GM21367 (cell line): ENCODE measurements around the gene C1orf174.
"Not testable (repeated sequence)": the region's sequence is repeated elsewhere in the genome, so short reads cannot be mapped to it uniquely, and the experiment has no call there.

Source experiments
- ATAC-seq: cut with Tn5 transposase; IDR thresholded peaks from one replicate; pipeline ENCODE4 v1.9.1; 2021; ENCODE audit not compliant: unreplicated experiment

Gene C1orf174

DNA sequence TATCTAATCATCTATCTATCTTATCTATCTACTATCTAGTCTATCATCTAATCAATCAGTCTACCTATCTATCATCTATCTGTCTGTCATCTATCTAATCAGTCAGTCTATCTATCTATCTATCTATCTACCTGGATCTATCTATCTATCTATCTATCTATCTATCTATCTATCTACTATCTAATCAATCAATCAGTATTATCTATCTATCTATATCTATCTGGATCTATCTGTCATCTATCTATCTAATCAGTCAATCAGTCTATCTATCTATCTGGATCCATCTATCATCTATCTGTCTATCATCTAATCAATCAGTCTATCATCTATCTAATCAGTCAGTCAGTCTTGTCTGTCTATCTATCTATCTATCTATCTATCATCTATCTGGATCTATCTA, 26.9 kb upstream of the C1orf174 start:
- ATAC-seq: no peak

DNA sequence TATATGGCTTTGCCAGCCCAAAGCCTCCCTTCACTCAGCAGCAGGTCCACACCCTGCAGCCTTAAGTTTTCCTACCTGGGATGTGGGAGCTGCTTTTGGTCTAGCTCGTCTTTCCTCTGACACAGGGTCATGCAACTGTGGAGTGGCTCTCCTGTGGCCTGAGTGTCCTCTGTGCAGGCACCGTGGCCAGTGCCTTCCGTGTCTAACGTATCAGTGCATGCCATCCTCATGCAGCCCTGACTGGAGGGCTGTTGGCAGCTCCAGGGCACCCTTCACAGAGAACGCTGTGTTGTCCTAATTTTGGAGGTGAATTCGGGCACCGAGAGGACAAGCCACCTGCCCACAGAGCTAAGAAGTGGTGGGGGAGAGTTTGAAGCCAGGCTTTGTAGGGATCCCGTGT, 25.7 kb upstream of the C1orf174 start:
- no peak for ATAC-seq

DNA sequence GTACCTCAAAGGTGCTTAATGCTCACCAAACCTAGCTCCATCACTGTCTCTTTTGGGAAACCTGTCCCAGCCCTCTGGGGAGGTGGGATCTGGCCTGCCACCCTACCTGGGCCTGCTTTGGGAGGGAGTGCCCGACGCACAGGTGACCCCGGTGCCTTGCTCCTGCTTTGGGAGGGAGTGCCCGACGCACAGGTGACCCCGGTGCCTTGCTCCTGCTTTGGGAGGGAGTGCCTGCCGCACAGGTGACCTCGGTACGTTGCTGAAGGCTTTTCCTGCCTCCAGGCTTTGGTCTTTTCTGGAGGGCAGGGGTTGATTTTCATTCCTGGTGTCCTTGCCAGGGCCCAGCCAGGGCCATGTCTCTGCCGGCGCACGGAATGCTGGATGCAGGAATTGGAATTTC, 25.2 kb upstream of the C1orf174 start:
- no peak for ATAC-seq

DNA sequence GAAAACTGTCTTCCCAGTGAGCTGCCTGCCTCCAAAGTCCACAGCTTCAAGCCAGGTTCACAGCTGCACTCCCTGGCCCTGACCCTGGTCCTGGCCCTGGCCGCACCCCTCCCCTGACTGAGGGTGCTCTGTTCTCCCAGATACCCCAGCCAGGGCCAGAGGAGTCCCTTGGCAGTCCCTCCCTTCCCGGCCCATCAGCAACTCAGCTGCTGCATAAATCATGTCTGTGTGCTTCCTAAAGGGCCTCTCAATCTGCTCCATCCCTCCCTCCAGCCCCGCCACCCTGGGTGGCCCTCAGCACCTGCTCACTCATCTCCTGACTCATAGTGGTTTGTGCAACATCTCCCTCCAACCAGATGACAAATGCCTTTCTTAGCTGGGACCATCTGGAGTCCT, 24.8 kb upstream of the C1orf174 start:
- ATAC-seq: no peak

DNA sequence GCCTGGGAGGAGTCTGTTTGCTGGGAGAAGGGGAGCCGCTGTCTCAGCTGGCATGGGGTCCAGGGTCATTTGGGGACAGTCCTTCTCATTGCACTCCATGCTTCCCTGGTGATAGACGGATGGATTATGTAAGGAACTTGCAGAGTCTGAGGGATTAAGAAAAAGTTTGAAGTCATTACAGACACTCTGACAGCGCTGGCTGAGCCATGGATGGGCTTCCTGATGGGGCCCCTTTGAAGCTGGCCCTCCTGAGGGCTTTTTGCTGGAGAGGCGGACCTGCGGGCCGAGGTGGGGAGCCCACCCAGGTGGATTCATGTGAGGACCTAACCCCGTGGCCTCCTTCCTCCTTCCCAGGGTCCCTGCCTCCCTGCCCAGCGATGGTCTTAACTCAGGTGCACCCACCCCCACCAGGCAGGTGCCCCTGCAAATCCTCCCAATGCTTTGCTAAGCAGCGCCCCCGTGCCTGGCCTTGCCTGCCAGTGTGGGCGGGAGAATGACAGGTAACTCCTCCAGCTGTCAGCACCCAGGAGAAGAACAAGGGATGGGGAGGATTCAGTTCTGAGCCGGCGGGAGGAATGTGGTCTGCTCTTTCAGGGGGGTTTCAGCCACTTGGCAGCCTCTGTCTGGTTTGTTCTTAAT, 24.2 kb upstream of the C1orf174 start:
- ATAC-seq: no peak

DNA sequence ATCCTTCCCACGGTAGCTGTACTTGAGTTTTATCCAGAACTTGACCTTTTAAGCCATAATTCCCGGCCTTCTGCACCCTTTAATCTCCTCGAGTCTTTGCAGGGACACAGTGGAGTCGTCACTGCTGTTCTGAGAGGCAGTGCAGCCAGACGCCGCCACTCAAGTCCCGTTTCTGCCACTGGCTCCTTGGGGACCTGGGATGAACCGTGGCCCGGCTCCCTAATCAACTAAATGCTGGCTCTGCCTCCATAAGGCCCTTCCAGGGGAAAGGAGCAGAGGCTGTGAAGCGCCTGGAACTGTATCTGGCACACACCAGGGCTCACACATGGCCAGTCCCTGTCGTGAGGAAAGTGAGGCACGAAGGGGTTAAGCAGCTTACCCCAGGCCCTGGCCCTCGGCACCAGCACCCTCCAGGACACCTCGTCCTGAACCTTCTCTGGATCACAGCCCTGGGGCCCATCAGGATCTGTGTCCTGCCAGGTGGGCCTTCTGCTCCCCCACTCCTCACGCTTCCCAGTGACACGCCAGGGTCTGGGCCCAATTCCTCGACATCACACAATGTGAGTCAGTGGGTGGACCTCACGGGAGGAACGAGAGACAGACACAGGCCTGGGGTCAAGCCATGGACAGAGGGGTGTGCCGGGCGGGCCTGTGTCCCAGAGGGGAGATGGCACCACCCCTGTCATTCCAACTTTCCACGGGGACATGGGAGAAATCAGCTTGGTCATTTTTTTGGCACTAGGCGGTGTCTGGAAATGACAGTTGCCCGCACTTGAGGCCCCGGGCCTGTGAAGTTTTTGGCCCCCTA, 23.5 kb upstream of the C1orf174 start:
- no peak for ATAC-seq

DNA sequence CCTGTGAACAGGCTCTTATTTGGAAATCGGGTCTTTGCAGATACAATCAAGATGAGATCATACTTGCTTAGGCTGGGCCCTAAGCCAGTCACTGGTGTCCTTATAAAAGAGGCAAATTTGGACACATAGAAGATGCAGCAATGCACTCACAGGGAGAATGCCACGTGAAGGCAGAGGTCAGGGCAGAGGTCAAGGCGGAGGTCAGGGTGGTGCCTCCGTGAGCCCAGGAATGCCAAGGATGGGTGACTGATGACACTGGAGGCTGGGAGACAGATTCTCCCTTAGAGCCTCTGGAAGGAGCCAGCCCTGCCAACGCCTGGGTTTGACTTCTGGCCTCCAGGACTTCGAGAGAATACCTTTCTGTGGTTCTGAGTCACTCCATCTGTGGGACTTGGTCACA, 22.8 kb upstream of the C1orf174 start:
- no peak for ATAC-seq

DNA sequence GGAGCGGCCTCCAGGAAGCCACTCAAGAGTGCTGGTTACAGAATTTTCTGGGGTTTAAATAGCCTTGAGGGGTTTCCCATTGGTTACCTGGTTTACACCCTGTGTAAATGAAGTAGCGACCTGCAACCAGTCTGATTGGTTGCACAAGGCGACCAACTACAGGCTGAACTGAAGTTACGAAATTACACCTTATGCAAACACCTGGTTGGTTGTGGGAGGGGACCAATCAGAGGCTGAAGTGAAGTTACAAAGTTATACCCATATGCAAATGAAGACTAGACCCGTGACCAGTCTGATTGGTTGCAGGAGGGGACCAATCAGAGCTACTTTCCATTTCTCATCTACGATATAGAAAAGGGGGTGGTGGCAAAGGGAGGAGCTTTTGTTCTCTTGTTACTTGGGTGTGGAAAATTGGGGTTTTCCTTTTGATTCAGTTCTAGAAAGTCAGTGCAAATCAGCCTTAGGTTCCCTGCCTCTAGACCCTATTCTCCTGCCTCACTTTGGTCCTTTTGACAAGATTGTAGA, 22.2 kb upstream of the C1orf174 start:
- ATAC-seq: no peak

DNA sequence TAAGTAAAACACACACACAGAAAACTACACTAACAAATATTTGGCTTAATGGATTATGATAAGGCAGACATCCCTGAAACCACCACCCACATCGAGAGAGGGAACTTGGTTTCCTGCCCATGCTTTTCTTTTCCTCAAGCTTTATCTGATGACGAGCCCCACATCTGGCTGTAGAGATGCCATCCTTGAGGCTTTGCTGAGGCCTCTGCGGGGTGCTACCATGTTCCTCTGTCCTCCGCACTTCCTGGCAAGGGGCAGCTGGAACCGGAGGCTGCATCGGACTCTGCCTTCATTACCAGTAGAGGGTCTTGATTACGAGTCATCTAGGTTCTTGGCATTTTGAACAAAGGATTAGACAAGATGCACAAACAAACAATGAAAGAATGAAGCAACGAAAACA, 21.7 kb upstream of the C1orf174 start:
- no peak for ATAC-seq

DNA sequence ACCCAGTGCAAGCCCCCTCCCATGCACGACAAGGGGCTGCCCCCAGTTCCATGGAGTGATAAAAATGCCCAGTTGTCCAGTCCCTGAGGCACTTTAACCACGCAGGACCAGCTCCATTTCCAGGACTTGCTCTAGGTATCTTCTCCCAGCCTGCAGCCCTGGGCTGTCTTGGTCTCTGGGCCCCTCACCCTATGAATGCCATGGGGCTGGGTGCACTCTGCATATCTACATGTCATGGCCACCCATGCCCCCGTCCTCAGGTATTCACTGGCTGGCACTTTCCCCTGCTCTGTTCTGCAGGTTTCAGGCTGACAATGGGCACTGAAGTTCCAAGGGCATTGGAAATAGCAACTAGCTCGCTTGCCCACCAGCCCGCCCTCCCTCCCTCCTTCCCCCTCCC, 19.6 kb upstream of the C1orf174 start:
- no peak for ATAC-seq

DNA sequence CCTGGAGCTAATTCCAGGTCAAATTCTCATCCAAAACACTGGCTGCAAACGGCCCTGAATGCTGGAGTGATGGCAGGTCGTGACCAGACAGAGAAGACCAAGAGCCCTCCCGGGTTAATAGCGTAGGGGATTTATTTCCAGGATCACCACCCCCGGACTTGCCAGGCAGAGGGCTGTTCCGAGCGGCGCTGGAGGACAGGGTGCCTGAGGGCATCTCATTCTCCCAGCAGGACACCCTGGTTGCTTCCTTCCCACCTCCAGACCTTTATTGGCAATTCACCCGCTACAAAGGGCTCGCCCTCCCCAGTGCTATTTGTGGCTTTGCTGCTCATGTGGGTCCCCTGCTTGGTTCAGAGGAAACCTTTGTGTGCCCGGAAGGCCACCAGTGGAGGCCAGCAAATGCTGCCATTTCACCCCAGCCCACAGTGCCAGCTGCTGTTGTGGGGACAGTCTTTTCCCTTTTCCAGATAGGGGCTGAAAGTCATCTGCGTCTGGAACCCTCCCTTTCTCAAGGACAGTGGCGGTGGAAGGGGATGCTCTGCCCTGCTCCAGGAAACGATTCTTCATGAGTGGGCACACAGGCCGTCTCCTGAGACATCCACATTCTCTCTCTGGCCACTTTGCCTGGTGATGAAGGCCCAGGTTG, 19.0 kb upstream of the C1orf174 start:
- ATAC-seq: no peak

DNA sequence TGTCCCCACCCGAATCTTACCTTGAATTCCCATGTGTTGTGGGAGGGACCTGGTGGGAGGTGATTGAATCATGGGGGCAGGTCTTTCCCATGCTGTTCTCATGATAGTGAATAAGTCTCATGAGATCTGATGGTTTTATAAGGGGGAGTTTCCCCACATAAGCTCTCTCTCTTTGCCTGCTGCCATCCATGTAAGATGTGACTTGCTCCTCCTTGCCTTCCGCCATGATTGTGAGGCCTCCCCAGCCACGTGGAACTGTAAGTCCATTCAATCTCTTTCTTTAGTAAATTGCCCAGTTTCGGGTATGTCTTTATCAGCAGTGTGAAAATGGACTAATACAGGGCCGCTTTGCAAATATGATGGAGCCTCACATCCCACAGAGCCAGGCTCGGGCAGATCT, 18.3 kb upstream of the C1orf174 start:
- not testable (repeated sequence) for ATAC-seq

DNA sequence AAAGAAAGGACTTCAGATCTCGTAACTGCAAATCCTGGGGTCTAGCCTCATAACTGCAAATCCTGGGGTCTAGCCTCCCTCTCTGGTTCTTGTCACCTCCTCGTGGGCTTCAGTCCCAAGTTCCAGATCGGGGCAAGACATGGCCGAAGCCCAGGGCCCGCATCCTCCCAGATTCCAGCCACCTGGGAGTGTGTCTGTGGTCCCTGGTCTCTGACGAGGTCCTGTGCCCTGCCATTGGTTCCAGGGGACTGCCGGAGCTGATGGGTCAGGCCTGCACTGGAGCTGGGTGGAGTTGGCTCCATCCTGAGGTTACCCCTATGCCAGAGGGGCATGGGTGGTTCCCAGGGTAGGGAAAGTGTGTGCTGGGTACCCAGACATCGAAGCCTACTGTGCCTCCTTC, 17.7 kb upstream of the C1orf174 start:
- no peak for ATAC-seq

DNA sequence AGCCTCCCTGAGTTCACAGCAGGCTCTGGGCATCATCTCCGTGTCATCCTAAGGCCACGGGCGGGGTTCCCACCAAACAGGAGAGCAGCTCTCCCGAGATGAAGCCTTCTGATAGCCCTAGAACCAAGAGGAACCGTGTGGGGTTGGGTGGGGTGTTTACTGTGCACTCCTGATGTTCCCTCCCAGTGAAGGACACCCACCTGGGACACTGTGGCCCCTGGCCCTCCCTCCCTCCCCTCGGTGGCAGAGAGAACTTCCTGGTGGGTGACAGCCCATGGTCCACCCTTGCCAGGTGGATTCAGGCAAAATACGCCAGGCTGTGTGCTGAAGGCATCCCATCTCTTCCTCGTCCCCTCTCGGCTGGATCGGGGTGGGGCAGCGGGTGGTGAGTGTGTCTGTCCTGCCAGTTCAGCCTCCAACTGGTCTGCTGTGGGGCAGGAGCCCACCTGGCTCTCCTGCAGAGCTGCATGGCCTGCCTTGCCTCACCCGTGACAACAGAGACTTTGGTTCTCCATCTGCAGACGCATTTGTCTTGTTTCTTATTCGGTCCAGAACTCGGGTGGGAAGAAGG, 15.6 kb upstream of the C1orf174 start:
- no peak for ATAC-seq

DNA sequence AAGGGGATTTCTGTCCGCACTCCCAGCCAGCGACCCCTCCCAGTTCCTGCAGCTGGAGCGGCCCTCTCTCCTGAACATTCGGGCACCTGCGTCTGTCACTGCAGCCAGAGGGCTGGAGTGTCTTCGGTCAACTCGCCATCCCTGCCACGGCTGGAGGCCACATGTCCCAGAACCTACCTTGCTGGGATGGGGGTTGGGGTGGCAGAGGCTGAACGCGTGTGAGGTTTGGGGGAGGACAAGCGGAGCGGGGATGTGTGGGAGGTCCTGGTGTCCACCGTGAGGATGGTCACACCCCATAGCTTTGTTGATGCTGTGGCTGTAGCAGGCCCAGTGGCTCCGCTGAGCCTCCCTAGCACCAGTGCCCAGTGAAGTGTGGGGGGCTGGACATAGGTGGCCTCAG, 14.8 kb upstream of the C1orf174 start:
- ATAC-seq: no peak

DNA sequence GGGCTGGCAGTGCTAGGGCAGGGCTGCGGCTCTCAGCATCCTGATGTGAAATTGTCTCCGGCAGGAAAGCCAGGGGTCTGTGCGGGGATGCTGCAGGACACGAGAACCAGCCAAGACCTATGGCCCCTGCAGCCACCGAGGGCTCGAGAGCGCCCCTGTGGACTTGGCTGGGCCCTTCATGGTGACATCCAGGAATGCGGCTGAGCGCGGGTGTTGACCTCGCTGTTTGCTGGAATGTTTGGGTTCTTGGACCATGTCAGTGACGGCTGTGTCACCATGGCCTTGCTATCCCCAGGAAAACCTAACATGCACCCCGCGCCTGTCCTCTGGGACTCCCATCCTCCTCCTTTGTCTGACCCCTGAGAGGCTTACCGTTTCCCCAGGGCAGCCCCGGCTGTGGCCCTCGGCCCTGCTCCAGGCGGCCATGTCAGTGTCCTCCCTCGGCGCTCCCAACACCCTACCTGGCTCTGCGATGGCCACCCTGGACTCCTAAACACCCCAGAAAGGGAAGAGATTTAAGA, 14.3 kb upstream of the C1orf174 start:
- ATAC-seq: no peak

DNA sequence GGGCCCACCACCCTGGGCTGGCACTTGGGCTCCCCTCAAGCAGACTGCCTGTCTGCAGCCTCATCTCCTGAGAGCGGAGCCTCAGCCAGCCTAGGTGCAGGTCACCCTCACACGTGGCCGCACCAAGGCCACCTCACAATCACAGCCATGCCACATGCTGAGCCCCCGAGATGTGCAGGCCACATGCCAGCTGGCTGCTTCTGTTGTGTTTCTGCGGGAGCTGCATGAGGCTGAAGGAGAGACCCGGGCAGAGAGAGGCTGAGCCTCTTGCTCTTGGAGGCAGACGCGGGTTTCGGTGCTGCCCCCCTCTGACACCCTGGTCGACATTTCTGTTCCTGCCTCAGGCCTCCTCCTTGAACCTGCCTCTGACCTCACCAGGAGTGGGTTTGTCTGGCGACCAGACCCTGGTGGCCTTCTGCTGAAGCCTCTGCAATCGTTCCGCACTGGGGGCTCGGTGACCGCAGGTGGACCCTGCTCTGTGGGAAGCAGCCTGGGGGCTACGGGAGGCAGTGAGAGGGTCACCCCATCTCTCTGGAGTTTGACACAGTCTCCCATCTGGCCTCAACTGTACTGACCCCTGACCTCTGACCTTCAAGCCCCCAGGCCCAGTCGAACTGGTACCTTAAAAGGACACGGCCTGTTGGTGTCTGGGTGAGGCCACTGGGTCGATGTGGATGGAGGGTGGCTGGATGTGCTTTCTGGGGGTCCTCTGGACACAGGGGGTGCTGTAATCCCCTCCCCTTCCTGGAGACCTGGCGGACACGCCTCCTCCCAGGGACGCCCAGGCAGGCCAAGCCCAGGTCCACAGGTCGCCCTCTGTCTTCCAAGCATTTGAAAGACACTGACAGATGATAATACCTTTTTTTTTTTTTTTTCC, 13.0 kb upstream of the C1orf174 start:
- ATAC-seq: no peak

DNA sequence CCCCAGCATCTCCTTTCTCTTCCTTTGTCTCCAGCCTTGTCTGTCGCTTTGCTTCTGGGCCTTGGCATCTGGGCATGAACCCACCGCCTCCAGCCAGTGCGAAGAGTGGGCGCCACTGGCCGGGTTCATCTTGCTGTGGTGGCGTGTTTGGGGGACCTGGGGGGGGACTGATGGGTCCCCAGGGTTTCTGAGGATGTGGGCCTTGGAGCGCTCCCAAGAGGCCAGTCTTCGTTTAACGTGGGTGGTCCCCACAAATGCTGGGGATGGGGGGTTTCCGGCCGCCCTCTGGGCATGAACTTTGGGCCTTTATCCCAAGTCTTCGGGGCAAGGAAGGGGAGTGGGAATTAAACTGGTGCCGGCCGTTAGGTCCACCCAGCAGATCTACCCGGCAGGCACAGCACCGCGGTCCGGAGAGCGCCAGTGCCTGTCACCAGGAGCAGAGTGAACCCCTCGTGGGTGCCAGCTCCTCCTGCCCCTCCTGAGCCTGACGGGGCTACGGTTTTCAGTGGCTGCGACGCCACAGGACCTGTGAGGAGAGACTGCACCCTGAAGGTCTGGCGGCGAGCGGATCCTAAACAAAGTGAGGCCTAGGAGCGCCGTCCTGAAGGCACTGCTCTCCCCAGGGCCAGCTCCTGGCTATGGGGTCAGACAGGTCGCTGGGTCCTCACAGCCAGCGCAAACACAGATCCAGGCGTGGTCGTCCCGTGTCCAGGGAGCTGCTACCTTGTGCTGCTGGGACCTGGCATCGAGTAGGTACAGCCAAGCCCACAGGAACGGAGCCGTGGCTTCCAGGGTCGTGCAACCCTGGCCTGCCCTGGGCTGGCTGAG, 12.1 kb upstream of the C1orf174 start:
- no peak for ATAC-seq
